ENCODE results near the gene DOCK10. TPM values are rescaled to one million over a fixed set of nuclear protein-coding genes. Genes with fewer than 3 reads are reported as not detected.

Gene DOCK10
- total and polyA plus RNA-seq, 2 donors (not counting 3 experiments of a cell fraction or from before 2014, with no cell fraction given): 5.8 to 23.0 TPM

GRCh38 chr2:224865016-224865415 is 177.3 kb downstream of the DOCK10 start:
- no peaks in the 10 kb centered on the region for H3K4me1 ChIP-seq (ENCODE audit: control insufficient read depth, extremely low read depth, insufficient read depth, low read length)
- BruUV-seq (replicated peaks): no TSS peak
- no peak overlapping the region for H3K4me2 ChIP-seq (ENCODE audit: insufficient read depth, low read length)
- TF ChIP-seq GATA2 (IDR thresholded peaks at IDR 0.05; ENCODE audit: insufficient read depth, insufficient read length, low read depth, low read length) (no peak), POLR2A (IDR thresholded peaks at IDR 0.05; ENCODE audit: low read depth, low read length) (no peak), EZH2 (IDR thresholded peaks at IDR 0.05; ENCODE audit: borderline replicate concordance, low read depth, low read length, severe bottlenecking) (no peak), JUN (IDR thresholded peaks at IDR 0.05; ENCODE audit: borderline replicate concordance, insufficient read depth, insufficient read length, low read depth) (no peak), MYC (IDR thresholded peaks at IDR 0.05; ENCODE audit: low read depth, low read length) (no peak)
- H3K9me1 ChIP-seq (replicated peaks; ENCODE audit: control insufficient read depth, extremely low read depth, insufficient read depth, low read length): no peaks in the 10 kb centered on the region
- H2AFZ ChIP-seq (ENCODE audit: low read depth, low read length): no peak overlapping the region
- no peak overlapping the region for H3K9ac ChIP-seq (replicated peaks; ENCODE audit: extremely low read depth, insufficient read depth, low read length)
- dilution Hi-C loops (cut with MboI; ENCODE audit: extremely low pct_ligation_motif_present, low sequenced_read_pairs) (no loop called here), intact Hi-C loops (cut with micrococcal nuclease) (no loop called here)
- ChIA-PET CTCF (no interaction called here), POLR2A (no interaction called here)
- H3K4me3 ChIP-seq (replicated peaks in 1 of 3; ENCODE audit: insufficient read depth in 1 of 3, low read depth in 1 of 3, low read length in 3 of 3): no peak overlapping the region
- H3K36me3 ChIP-seq (ENCODE audit: control insufficient read depth in 2 of 2, extremely low read depth in 1 of 2, insufficient read depth in 2 of 2, low read length in 2 of 2): peaks cover 0 to 2% of the 10 kb centered on the region in 2 experiments
- no peak for FAIRE-seq
- H3K27me3 ChIP-seq (ENCODE audit: control insufficient read depth in 2 of 2, insufficient read depth in 2 of 2, low read length in 2 of 2): no peaks in the 10 kb centered on the region
- no peak for DNase-seq (ENCODE audit: low read depth, low spot score)
- no peaks in the 10 kb centered on the region for H4K20me1 ChIP-seq (replicated peaks; ENCODE audit: control insufficient read depth, extremely low read depth, insufficient read depth, low read length)
- H3K27ac ChIP-seq (ENCODE audit: insufficient read depth, low read depth, low read length): no peak overlapping the region
- no peaks in the 10 kb centered on the region for H3K9me3 ChIP-seq (replicated peaks; ENCODE audit: control insufficient read depth, insufficient read depth, low read length)
- H3K79me2 ChIP-seq (ENCODE audit: control insufficient read depth, insufficient read depth, low read length): no peaks in the 10 kb centered on the region

- Histone ChIP-seq H3K4me2 (ENCODE audit: insufficient read depth, low read length) (no peak overlapping the region), H3K9ac (replicated peaks; ENCODE audit: extremely low read depth, insufficient read depth, low read length) (no peak overlapping the region), H3K36me3 (ENCODE audit: control insufficient read depth in 2 of 2, extremely low read depth in 1 of 2, insufficient read depth in 2 of 2, low read length in 2 of 2) (peaks cover 0 to 2% of the 10 kb centered on the region in 2 experiments), H3K9me3 (replicated peaks; ENCODE audit: control insufficient read depth, insufficient read depth, low read length) (no peaks in the 10 kb centered on the region), H3K4me1 (ENCODE audit: control insufficient read depth, extremely low read depth, insufficient read depth, low read length) (no peaks in the 10 kb centered on the region), H3K9me1 (replicated peaks; ENCODE audit: control insufficient read depth, extremely low read depth, insufficient read depth, low read length) (no peaks in the 10 kb centered on the region), H3K27me3 (ENCODE audit: control insufficient read depth in 2 of 2, insufficient read depth in 2 of 2, low read length in 2 of 2) (no peaks in the 10 kb centered on the region), H3K79me2 (ENCODE audit: control insufficient read depth, insufficient read depth, low read length) (no peaks in the 10 kb centered on the region), H2AFZ (ENCODE audit: low read depth, low read length) (no peak overlapping the region), H4K20me1 (replicated peaks; ENCODE audit: control insufficient read depth, extremely low read depth, insufficient read depth, low read length) (no peaks in the 10 kb centered on the region), H3K27ac (ENCODE audit: insufficient read depth, low read depth, low read length) (no peak overlapping the region), H3K4me3 (replicated peaks in 1 of 3; ENCODE audit: insufficient read depth in 1 of 3, low read depth in 1 of 3, low read length in 3 of 3) (no peak overlapping the region)
- no TSS peak for BruUV-seq (replicated peaks)
- DNase-seq (ENCODE audit: low read depth, low spot score) (no peak), FAIRE-seq (no peak)
- intact Hi-C loops (cut with micrococcal nuclease) (no loop called here), dilution Hi-C loops (cut with MboI; ENCODE audit: extremely low pct_ligation_motif_present, low sequenced_read_pairs) (no loop called here)
- CTCF ChIA-PET: interaction anchor here (1.5 kb wide), 1 partner anchor 13 kb away, joined by 3 read pairs; no protein-coding TSS in a partner anchor
- TF ChIP-seq FOS (IDR thresholded peaks at IDR 0.05; ENCODE audit: borderline replicate concordance, insufficient read depth, low read length) (no peak), JUN (IDR thresholded peaks at IDR 0.05; ENCODE audit: borderline replicate concordance, insufficient read depth, insufficient read length, low read depth) (no peak), EZH2 (IDR thresholded peaks at IDR 0.05; ENCODE audit: borderline replicate concordance, low read depth, low read length, severe bottlenecking) (no peak), MYC (IDR thresholded peaks at IDR 0.05; ENCODE audit: low read depth, low read length) (no peak), MAX (IDR thresholded peaks at IDR 0.05; ENCODE audit: insufficient read depth, insufficient read length) (no peak), CTCF (IDR thresholded peaks at IDR 0.05; ENCODE audit: extremely low read depth in 1 of 2, insufficient read depth in 1 of 2, low read depth in 1 of 2, low read length in 2 of 2) (no peak), GATA2 (IDR thresholded peaks at IDR 0.05; ENCODE audit: insufficient read depth, insufficient read length, low read depth, low read length) (no peak), POLR2AphosphoS5 (IDR thresholded peaks at IDR 0.05; ENCODE audit: insufficient read depth, low read depth, low read length) (no peak), POLR2A (IDR thresholded peaks at IDR 0.05; ENCODE audit: low read depth, low read length) (no peak)
- POLR2A ChIA-PET: no interaction called here
Measured at GRCh38 chr2:224861266-224861665, 181.0 kb downstream of the DOCK10 start.
